HCT116 (cell line): ENCODE results near the gene RSPO4. TPM values are rescaled to one million over a fixed set of nuclear protein-coding genes. Genes with fewer than 3 reads are reported as not detected.

ENCODE experiments used
- ATAC-seq: fragments of 200-7000 bp; cut with Tn5 transposase; 2 replicates; pipeline ENCODE4 v1.9.1; 2020; ENCODE audit warnings: mild to moderate bottlenecking, moderate library complexity
- BruUV-seq: library from RNA; stranded (reverse); fragments of 400-500 nt; replicated peaks from 2 replicates; lab custom pipeline; 2021; lab: Mats Ljungman, UMichigan
- CTCF ChIA-PET: fragments of 300-600 bp; sonication (Branson Sonifier 250); formaldehyde crosslinking; loops from one replicate; lab custom pipeline; 2021; ENCODE audit warnings: antibody characterized with exemption; lab: Charles Lee
- POLR2A ChIA-PET: fragments of 300-600, 350-600 bp; sonication (Branson Sonifier 250); formaldehyde crosslinking; loops from one replicate; lab custom pipeline; 2021; ENCODE audit warnings: antibody characterized with exemption; lab: Charles Lee
- RAD21 ChIA-PET, 2 experiments: fragments of 300-600 bp; sonication (Branson Sonifier 250); formaldehyde crosslinking; loops; one replicate each; lab custom pipeline; 2023; ENCODE audit warnings: low total read pairs in 2 of 2; ENCODE audit not compliant: uncharacterized antibody in 2 of 2, unreplicated experiment in 2 of 2, low non-redundant PET in 1 of 2; lab: Charles Lee
- DNase-seq: peaks from one replicate; pipeline ENCODE4 v3.0.0-alpha.2; 2010; ENCODE audit warnings: low read depth, low spot score
- H2AFZ ChIP-seq: fragments of 200-600 bp; shearing (Covaris generic), sonication (generic); 2 replicates; pipeline ENCODE4 v1.6.1; 2017; ENCODE audit warnings: low read depth, mixed run types, mixed read lengths, antibody characterized with exemption, low read length; ENCODE audit not compliant: poor library complexity, severe bottlenecking
- H3K27ac ChIP-seq: 2 replicates; pipeline ENCODE4 v1.5.1; 2012; ENCODE audit warnings: low read depth, low read length
- H3K27me3 ChIP-seq: fragments of 200-600 bp; sonication (generic); 2 replicates; pipeline ENCODE4 v1.6.1; 2016; ENCODE audit warnings: mixed run types, low read length, mixed read lengths; ENCODE audit not compliant: insufficient read depth
- H3K36me3 ChIP-seq, 2 experiments: fragments of 200-500 bp in 1 of 2; fragments of 200-600 bp in 1 of 2; sonication (Bioruptor generic) in 1 of 2; sonication (generic) in 1 of 2; 2 replicates each; pipeline versions ENCODE4 v1.5.1 to v1.6.1; 2014 to 2016; ENCODE audit warnings: low read length in 2 of 2, inconsistent platforms in 1 of 2, mixed read lengths in 1 of 2, mixed run types in 1 of 2; ENCODE audit not compliant: insufficient read depth in 2 of 2, control insufficient read depth in 1 of 2
- H3K4me1 ChIP-seq, 2 experiments: fragments of 200-600 bp in 1 of 2; sonication (generic) in 1 of 2; 2 replicates each; pipeline versions ENCODE4 v1.5.1 to v1.6.1; 2012 to 2017; ENCODE audit warnings: low read length in 2 of 2, inconsistent platforms in 1 of 2, mild to moderate bottlenecking in 1 of 2, mixed read lengths in 1 of 2, mixed run types in 1 of 2, moderate library complexity in 1 of 2; ENCODE audit not compliant: insufficient read depth in 2 of 2, control insufficient read depth in 1 of 2
- H3K4me2 ChIP-seq: fragments of 200-600 bp; sonication (generic); 2 replicates; pipeline ENCODE4 v1.6.1; 2017; ENCODE audit warnings: mixed run types, low read length, mixed read lengths
- H3K4me3 ChIP-seq, 2 experiments: fragments of 200-600 bp in 1 of 2; sonication (generic) in 1 of 2; replicated peaks in 1 of 2; 2 replicates each; pipeline ENCODE4 v1.5.1; 2011 to 2016; ENCODE audit warnings: low read length in 2 of 2, control low read depth in 1 of 2, low read depth in 1 of 2, mild to moderate bottlenecking in 1 of 2, mixed read lengths in 1 of 2, mixed run types in 1 of 2
- H3K79me2 ChIP-seq: fragments of 200-600 bp; sonication (generic); 2 replicates; pipeline ENCODE4 v1.6.1; 2017; ENCODE audit warnings: mild to moderate bottlenecking, mixed run types, low read length, moderate library complexity, mixed read lengths; ENCODE audit not compliant: insufficient read depth
- H3K9ac ChIP-seq: fragments of 200-600 bp; sonication (generic); 2 replicates; pipeline ENCODE4 v1.6.1; 2016; ENCODE audit warnings: low read length, mixed read lengths
- H3K9me2 ChIP-seq: fragments of 200-600 bp; sonication (generic), shearing (Covaris generic); 2 replicates; pipeline ENCODE4 v1.6.1; 2017; ENCODE audit warnings: mixed run types, mild to moderate bottlenecking, moderate library complexity; ENCODE audit not compliant: insufficient read depth
- H3K9me3 ChIP-seq, 2 experiments: fragments of 200-500 bp in 1 of 2; fragments of 200-600 bp in 1 of 2; sonication (Bioruptor generic) in 1 of 2; sonication (generic) in 1 of 2; 2 replicates each; pipeline ENCODE4 v1.6.1; 2014 to 2017; ENCODE audit warnings: low read length in 2 of 2, mixed read lengths in 2 of 2, inconsistent platforms in 1 of 2, low read depth in 1 of 2, mild to moderate bottlenecking in 1 of 2, mixed run types in 1 of 2, moderate library complexity in 1 of 2; ENCODE audit not compliant: control insufficient read depth in 1 of 2, insufficient read depth in 1 of 2
- H4K20me1 ChIP-seq: fragments of 200-600 bp; sonication (generic), shearing (Covaris generic); 2 replicates; pipeline ENCODE4 v1.6.1; 2017; ENCODE audit warnings: mixed run types, mild to moderate bottlenecking, moderate library complexity; ENCODE audit not compliant: insufficient read depth
- CBX3 ChIP-seq: IDR thresholded peaks from 2 replicates; pipeline ENCODE4 v1.6.1; 2012; ENCODE audit warnings: low read depth
- CEBPB ChIP-seq: IDR thresholded peaks from 2 replicates; pipeline ENCODE4 v1.6.1; 2012; ENCODE audit warnings: low read depth
- CTCF ChIP-seq, 3 experiments: fragments of 200-600 bp in 1 of 3; sonication (generic) in 1 of 3; IDR thresholded peaks in 2 of 3; conservative IDR thresholded peaks in 1 of 3; 2 replicates each; pipeline ENCODE4 v1.5.1; 2012 to 2017; ENCODE audit warnings: low read depth in 2 of 3, low read length in 2 of 3, antibody characterized with exemption in 1 of 3, borderline replicate concordance in 1 of 3, control low read depth in 1 of 3, mild to moderate bottlenecking in 1 of 3, mixed read lengths in 1 of 3, mixed run types in 1 of 3, moderate library complexity in 1 of 3; ENCODE audit not compliant: insufficient read depth in 1 of 3
- EGR1 ChIP-seq: IDR thresholded peaks from 2 replicates; pipeline ENCODE4 v1.6.1; 2012; ENCODE audit warnings: low read depth
- FOSL1 ChIP-seq: IDR thresholded peaks from 2 replicates; pipeline ENCODE4 v1.6.1; 2012; ENCODE audit warnings: low read depth
- JUND ChIP-seq: IDR thresholded peaks from 2 replicates; pipeline ENCODE4 v1.6.1; 2012
- POLR2AphosphoS5 ChIP-seq: IDR thresholded peaks from 2 replicates; pipeline ENCODE4 v1.6.1; 2011; ENCODE audit warnings: mild to moderate bottlenecking, low read depth, low read length, moderate library complexity
- RAD21 ChIP-seq: IDR thresholded peaks from 2 replicates; pipeline ENCODE4 v1.6.1; 2012; ENCODE audit warnings: low read depth, mild to moderate bottlenecking
- REST ChIP-seq: IDR thresholded peaks from 2 replicates; pipeline ENCODE4 v1.6.1; 2012; ENCODE audit warnings: low read depth
- TCF7L2 ChIP-seq: IDR thresholded peaks from 2 replicates; pipeline ENCODE4 v1.7.0; 2011; ENCODE audit warnings: borderline replicate concordance, inconsistent platforms; ENCODE audit not compliant: insufficient read depth, insufficient read length; ENCODE audit errors: extremely low read depth
- YY1 ChIP-seq: IDR thresholded peaks from 2 replicates; pipeline ENCODE4 v1.6.1; 2011; ENCODE audit warnings: low read length, low read depth, moderate library complexity, mild to moderate bottlenecking; ENCODE audit not compliant: insufficient replicate concordance; ENCODE audit errors: extremely low read depth
- ZFX ChIP-seq: fragments of 450-650 bp; IDR thresholded peaks from 2 replicates; pipeline ENCODE4 v1.6.1; 2017
- ZNF274 ChIP-seq: fragments of 200-500 bp; sonication (Bioruptor generic); IDR thresholded peaks from 2 replicates; pipeline ENCODE4 v1.6.1; 2014; ENCODE audit warnings: mild to moderate bottlenecking, low read depth, low read length, inconsistent platforms
- intact Hi-C: fragments of 100-400 bp; cut with micrococcal nuclease; formaldehyde crosslinking; loops from 2 replicates; pipeline ENCODE4 v1.10.0; 2022
- total RNA-seq: library from RNA; stranded (reverse); gene quantifications from one replicate; pipeline ENCODE4 v1.2.1, GENCODE V29; 2021; ENCODE audit not compliant: unreplicated experiment
- TF ChIP-seq, protein P1 (sequence below): IDR thresholded peaks from 2 replicates; pipeline ENCODE4 v1.6.1; 2012
- TF ChIP-seq, protein P2 (sequence below): IDR thresholded peaks from 2 replicates; pipeline ENCODE4 v1.6.1; 2012

The RSPO4 gene
- total RNA-seq, 1 experiment from 2014 or later, result 0.84 TPM

DNA sequence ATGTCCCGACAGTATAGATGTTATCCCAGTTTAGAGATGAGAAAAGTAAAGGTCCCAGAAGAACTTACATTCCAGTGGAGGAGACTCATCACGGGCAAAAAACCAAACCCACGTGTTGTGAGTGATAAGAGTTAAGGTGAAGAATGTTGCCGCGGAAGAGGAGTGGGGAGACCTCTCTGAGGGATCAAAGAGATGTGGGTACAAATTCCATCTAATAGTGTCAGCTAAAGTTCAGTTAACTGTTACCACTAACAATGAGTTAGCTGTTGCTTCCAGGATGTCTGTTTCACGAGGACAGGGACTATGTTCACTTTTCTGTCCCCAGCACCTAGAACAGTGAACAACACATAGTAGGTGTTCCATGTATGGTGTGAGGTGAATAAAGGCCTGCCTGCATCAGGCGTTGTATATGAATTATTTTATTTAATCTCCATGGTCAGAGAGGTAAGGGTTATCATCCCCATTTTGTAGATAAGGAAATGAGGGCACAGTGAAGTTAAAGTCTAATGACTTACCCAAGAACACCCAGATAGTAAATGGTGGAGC lies 39.8 kb upstream of the RSPO4 start:
- H3K9me2 ChIP-seq, result no peaks in the 10 kb centered on the region
- H3K27ac ChIP-seq, result no peak overlapping the region
- H3K27me3 ChIP-seq, result no peaks in the 10 kb centered on the region
- H3K9ac ChIP-seq, result no peak overlapping the region
- H3K4me1 ChIP-seq, result no peaks in the 10 kb centered on the region
- no peak for ATAC-seq
- BruUV-seq, result no TSS peak
- H4K20me1 ChIP-seq, result no peaks in the 10 kb centered on the region
- H3K79me2 ChIP-seq, result no peaks in the 10 kb centered on the region
- ChIA-PET CTCF (no interaction called here), POLR2A (no interaction called here), RAD21 (no interaction called here)
- no peaks in the 10 kb centered on the region for H3K36me3 ChIP-seq
- no peak for DNase-seq
- no peak overlapping the region for H3K4me2 ChIP-seq
- TF ChIP-seq, protein P1, sequence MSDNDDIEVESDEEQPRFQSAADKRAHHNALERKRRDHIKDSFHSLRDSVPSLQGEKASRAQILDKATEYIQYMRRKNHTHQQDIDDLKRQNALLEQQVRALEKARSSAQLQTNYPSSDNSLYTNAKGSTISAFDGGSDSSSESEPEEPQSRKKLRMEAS, result no peak
- TF ChIP-seq EGR1 (no peak), ZFX (no peak), YY1 (no peak), REST (no peak), ZNF274 (no peak), CEBPB (no peak), FOSL1 (no peak), CBX3 (no peak), RAD21 (no peak), TCF7L2 (no peak), CTCF (IDR thresholded peaks at IDR 0.05 in 2 of 3, conservative IDR thresholded peaks at IDR 0.05 in 1 of 3; ENCODE audit: borderline replicate concordance in 1 of 3, insufficient read depth in 1 of 3, low read depth in 2 of 3, low read length in 2 of 3) (no peak), POLR2AphosphoS5 (no peak), JUND (no peak)
- TF ChIP-seq, protein P2, sequence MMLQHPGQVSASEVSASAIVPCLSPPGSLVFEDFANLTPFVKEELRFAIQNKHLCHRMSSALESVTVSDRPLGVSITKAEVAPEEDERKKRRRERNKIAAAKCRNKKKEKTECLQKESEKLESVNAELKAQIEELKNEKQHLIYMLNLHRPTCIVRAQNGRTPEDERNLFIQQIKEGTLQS, result no peak
- intact Hi-C loops, result no loop called here
- H2AFZ ChIP-seq, result no peak overlapping the region
- H3K9me3 ChIP-seq, result no peaks in the 10 kb centered on the region
- H3K4me3 ChIP-seq, result no peak overlapping the region
